GM12878 (cell line): ENCODE results near the gene OR51F1. TPM values are rescaled to one million over a fixed set of nuclear protein-coding genes. Genes with fewer than 3 reads are reported as not detected.

Experiments
- ATAC-seq: fragments of 200-7000 bp; cut with Tn5 transposase; 3 replicates; pipeline ENCODE4 v1.9.1; 2020; ENCODE audit warnings: mild to moderate bottlenecking, moderate library complexity
- BruUV-seq: library from RNA; stranded (reverse); fragments of 400-500 nt; replicated peaks from 2 replicates; lab custom pipeline; 2021; lab: Mats Ljungman, UMichigan
- CTCF ChIA-PET: fragments of 300-600 bp; sonication (Branson Sonifier 250); formaldehyde crosslinking; extraction: SDS; loops from one replicate; lab custom pipeline; 2021; ENCODE audit warnings: inconsistent platforms; lab: Yijun Ruan, JAX
- POLR2A ChIA-PET: fragments of 350-600 bp; formaldehyde crosslinking; extraction: SDS; loops from one replicate; lab custom pipeline; 2021; ENCODE audit warnings: inconsistent platforms; lab: Charles Lee
- RAD21 ChIA-PET: fragments of 300-600 bp; sonication (Branson Sonifier 250); formaldehyde crosslinking; loops from one replicate; lab custom pipeline; 2023; ENCODE audit warnings: antibody characterized with exemption; ENCODE audit not compliant: unreplicated experiment; lab: Charles Lee
- SMC1A ChIA-PET: fragments of 300-600 bp; sonication (Branson Sonifier 250); formaldehyde crosslinking; loops from one replicate; lab custom pipeline; 2023; ENCODE audit not compliant: unreplicated experiment, uncharacterized antibody; lab: Charles Lee
- DNase-seq: peaks from one replicate; pipeline ENCODE4 v3.0.0-alpha.2; 2011; ENCODE audit warnings: low read depth, low spot score
- FAIRE-seq: peaks from 3 replicates; lab custom pipeline; 2011; peaks lifted over from hg19 to GRCh38; lab: Jason Lieb, UNC
- H2AFZ ChIP-seq: 2 replicates; pipeline ENCODE4 v1.6.0; 2011; ENCODE audit warnings: low read depth, low read length, control low read depth; ENCODE audit not compliant: control insufficient read depth
- H3K27ac ChIP-seq: 2 replicates; pipeline ENCODE4 v1.5.1; 2011; ENCODE audit warnings: control low read depth; ENCODE audit not compliant: control insufficient read depth, insufficient read depth
- H3K27me3 ChIP-seq, 2 experiments: replicated peaks in 1 of 2; 2 replicates each; pipeline versions ENCODE4 v1.6.0 to v1.6.1; 2011; ENCODE audit warnings: low read length in 1 of 2; ENCODE audit not compliant: control insufficient read depth in 2 of 2, insufficient read depth in 2 of 2
- H3K36me3 ChIP-seq, 2 experiments: 2 replicates each; pipeline ENCODE4 v1.5.1; 2011; ENCODE audit warnings: low read length in 1 of 2; ENCODE audit not compliant: control insufficient read depth in 2 of 2, insufficient read depth in 2 of 2
- H3K4me1 ChIP-seq: 2 replicates; pipeline ENCODE4 v1.6.1; 2011; ENCODE audit warnings: mild to moderate bottlenecking, low read length, moderate library complexity, mixed read lengths; ENCODE audit not compliant: control insufficient read depth, insufficient read depth
- H3K4me2 ChIP-seq: 2 replicates; pipeline ENCODE4 v1.6.0; 2011; ENCODE audit warnings: control low read depth; ENCODE audit not compliant: control insufficient read depth, insufficient read depth
- H3K4me3 ChIP-seq: fragments of 200-600 bp; sonication (generic); 2 replicates; pipeline ENCODE4 v1.5.1; 2016
- H3K79me2 ChIP-seq: 2 replicates; pipeline ENCODE4 v1.6.0; 2011; ENCODE audit warnings: low read length; ENCODE audit not compliant: control insufficient read depth, insufficient read depth
- H3K9ac ChIP-seq: 2 replicates; pipeline ENCODE4 v1.8.0; 2011; ENCODE audit warnings: low read length, control low read depth, mixed read lengths; ENCODE audit not compliant: control insufficient read depth, insufficient read depth
- H3K9me3 ChIP-seq: replicated peaks from 3 replicates; pipeline ENCODE4 v1.5.1; 2011; ENCODE audit warnings: mild to moderate bottlenecking, low read length; ENCODE audit not compliant: control insufficient read depth, insufficient read depth
- H4K20me1 ChIP-seq: 2 replicates; pipeline ENCODE4 v1.6.0; 2011; ENCODE audit not compliant: control insufficient read depth, insufficient read depth
- BACH1 ChIP-seq: fragments of 450-650 bp; IDR thresholded peaks from 2 replicates; pipeline ENCODE4 v1.6.1; 2017; ENCODE audit warnings: mild to moderate bottlenecking, borderline replicate concordance
- CBFB ChIP-seq: IDR thresholded peaks from 2 replicates; pipeline ENCODE4 v1.6.1; 2016; ENCODE audit warnings: antibody characterized with exemption, low read depth
- CREM ChIP-seq: IDR thresholded peaks from 2 replicates; pipeline ENCODE4 v1.6.1; 2014; ENCODE audit warnings: antibody characterized with exemption, low read depth
- MEF2B ChIP-seq: fragments of 450-650 bp; IDR thresholded peaks from 2 replicates; pipeline ENCODE4 v1.6.1; 2018; ENCODE audit warnings: mild to moderate bottlenecking, moderate library complexity; ENCODE audit not compliant: partially characterized antibody, poor library complexity, severe bottlenecking
- POU2F2 ChIP-seq: IDR thresholded peaks from 3 replicates; pipeline ENCODE4 v1.6.1; 2011; ENCODE audit warnings: low read depth, mild to moderate bottlenecking, low read length, borderline replicate concordance
- RCOR1 ChIP-seq: conservative IDR thresholded peaks from 2 replicates; pipeline ENCODE4 v1.6.1; 2012; ENCODE audit warnings: low read depth, low read length, improper control_type of control experiment
- SIN3A ChIP-seq: IDR thresholded peaks from 2 replicates; pipeline ENCODE4 v1.6.1; 2012; ENCODE audit warnings: low read depth, low read length, improper control_type of control experiment
- STAT3 ChIP-seq: IDR thresholded peaks from 2 replicates; pipeline ENCODE4 v1.6.1; 2011; ENCODE audit warnings: low read depth, low read length, improper control_type of control experiment
- ZSCAN29 ChIP-seq: fragments of 450-650 bp; IDR thresholded peaks from 2 replicates; pipeline ENCODE4 v1.6.1; 2017; ENCODE audit warnings: mild to moderate bottlenecking, moderate library complexity
- WGBS: methylation state at CpG from one replicate; pipeline ENCODE4 v1.1.6; 2016; ENCODE audit warnings: low lambda C conversion rate; ENCODE audit not compliant: insufficient replicate concordance, insufficient coverage; ENCODE audit errors: missing lambda C conversion rate; 5-methylcytosine and 5-hydroxymethylcytosine counted together
- in situ Hi-C: fragments of 300-500 bp; cut with MboI; formaldehyde crosslinking; loops from 9 replicates; pipeline ENCODE4 v1.14.3; 2018; ENCODE audit warnings: mixed read lengths
- intact Hi-C: fragments of 100-400 bp; cut with micrococcal nuclease; formaldehyde crosslinking; loops from one replicate; pipeline ENCODE4 v1.14.2; 2022; ENCODE audit not compliant: unreplicated experiment
- polyA plus RNA-seq, 11 experiments: library from polyadenylated mRNA; depleted of rRNA in 4 of 11; unstranded in 6 of 11; stranded (reverse) in 5 of 11; fragments of >200 nt; fragmentation: Nextera tagmentation in 4 of 11; fragmentation: Illumina TruSeq in 1 of 11; extraction: Ambion mirVana in 4 of 11; extraction: Trizol in 1 of 11; gene quantifications; 1 replicate in 1 of 11; 2 replicates in 10 of 11; pipeline versions ENCODE4 v1.2.1 to v1.2.3, GENCODE V29; 2011 to 2016; ENCODE audit warnings: inconsistent platforms in 2 of 11, missing spikeins in 2 of 11, low read depth in 1 of 11
- total RNA-seq, 4 experiments: library from RNA; depleted of rRNA in 3 of 4; stranded (reverse); fragments of >200 nt in 3 of 4; fragmentation: Illumina TruSeq in 1 of 4; extraction: Trizol in 1 of 4; gene quantifications; 2 replicates each; pipeline versions ENCODE4 v1.2.1 to v1.2.3, GENCODE V29; 2013 to 2021
- TF ChIP-seq, protein P1 (sequence below): fragments of 450-650 bp; conservative IDR thresholded peaks from 2 replicates; pipeline ENCODE4 v1.6.1; 2017; ENCODE audit warnings: mild to moderate bottlenecking, moderate library complexity
- TF ChIP-seq, protein P2 (sequence below): fragments of 450-650 bp; IDR thresholded peaks from 2 replicates; pipeline ENCODE4 v1.6.1; 2017; ENCODE audit warnings: low read depth, mild to moderate bottlenecking, moderate library complexity

The OR51F1 gene
- total and polyA plus RNA-seq, 10 of the 15 experiments (the other 5 are each of a cell fraction or from before 2014, with no cell fraction given), result not detected

DNA sequence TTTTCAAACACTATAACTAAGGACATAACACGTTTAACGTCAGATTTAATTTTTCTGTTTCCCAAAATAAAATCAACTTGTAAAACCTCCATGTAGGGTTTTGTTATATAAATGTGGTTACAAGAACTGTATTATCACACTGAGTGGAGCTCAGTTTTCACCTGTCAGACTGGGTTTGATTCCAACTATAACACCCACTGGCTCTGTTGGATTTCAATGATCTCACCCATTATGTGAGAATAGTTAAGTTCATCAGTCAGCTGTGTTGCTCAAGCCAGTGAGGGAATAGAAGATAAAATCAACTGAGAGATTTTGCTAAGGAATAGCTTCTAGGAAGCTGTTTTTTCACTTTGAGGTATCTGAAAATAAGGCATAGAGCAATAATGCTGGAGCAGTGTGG is 39.5 kb upstream of the OR51F1 start:
- intact Hi-C loops (no loop called here), in situ Hi-C loops (no loop called here)
- ATAC-seq (no peak), FAIRE-seq (no peak), DNase-seq (no peak)
- BruUV-seq, result no TSS peak
- Histone ChIP-seq H3K9ac (no peak overlapping the region), H3K27me3 (no peaks in the 10 kb centered on the region), H3K36me3 (no peaks in the 10 kb centered on the region), H3K27ac (no peak overlapping the region), H3K4me1 (no peaks in the 10 kb centered on the region), H3K4me2 (no peak overlapping the region), H3K9me3 (no peaks in the 10 kb centered on the region), H3K79me2 (no peaks in the 10 kb centered on the region), H3K4me3 (no peak overlapping the region), H4K20me1 (no peaks in the 10 kb centered on the region), H2AFZ (no peak overlapping the region)
- ChIA-PET SMC1A (no interaction called here), RAD21 (no interaction called here), CTCF (no interaction called here), POLR2A (no interaction called here)
- TF ChIP-seq, protein P1, sequence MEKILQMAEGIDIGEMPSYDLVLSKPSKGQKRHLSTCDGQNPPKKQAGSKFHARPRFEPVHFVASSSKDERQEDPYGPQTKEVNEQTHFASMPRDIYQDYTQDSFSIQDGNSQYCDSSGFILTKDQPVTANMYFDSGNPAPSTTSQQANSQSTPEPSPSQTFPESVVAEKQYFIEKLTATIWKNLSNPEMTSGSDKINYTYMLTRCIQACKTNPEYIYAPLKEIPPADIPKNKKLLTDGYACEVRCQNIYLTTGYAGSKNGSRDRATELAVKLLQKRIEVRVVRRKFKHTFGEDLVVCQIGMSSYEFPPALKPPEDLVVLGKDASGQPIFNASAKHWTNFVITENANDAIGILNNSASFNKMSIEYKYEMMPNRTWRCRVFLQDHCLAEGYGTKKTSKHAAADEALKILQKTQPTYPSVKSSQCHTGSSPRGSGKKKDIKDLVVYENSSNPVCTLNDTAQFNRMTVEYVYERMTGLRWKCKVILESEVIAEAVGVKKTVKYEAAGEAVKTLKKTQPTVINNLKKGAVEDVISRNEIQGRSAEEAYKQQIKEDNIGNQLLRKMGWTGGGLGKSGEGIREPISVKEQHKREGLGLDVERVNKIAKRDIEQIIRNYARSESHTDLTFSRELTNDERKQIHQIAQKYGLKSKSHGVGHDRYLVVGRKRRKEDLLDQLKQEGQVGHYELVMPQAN, result no peak
- TF ChIP-seq, protein P2, sequence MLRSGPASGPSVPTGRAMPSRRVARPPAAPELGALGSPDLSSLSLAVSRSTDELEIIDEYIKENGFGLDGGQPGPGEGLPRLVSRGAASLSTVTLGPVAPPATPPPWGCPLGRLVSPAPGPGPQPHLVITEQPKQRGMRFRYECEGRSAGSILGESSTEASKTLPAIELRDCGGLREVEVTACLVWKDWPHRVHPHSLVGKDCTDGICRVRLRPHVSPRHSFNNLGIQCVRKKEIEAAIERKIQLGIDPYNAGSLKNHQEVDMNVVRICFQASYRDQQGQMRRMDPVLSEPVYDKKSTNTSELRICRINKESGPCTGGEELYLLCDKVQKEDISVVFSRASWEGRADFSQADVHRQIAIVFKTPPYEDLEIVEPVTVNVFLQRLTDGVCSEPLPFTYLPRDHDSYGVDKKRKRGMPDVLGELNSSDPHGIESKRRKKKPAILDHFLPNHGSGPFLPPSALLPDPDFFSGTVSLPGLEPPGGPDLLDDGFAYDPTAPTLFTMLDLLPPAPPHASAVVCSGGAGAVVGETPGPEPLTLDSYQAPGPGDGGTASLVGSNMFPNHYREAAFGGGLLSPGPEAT, result no peak
- TF ChIP-seq SIN3A, result no peak
- no peak for TF ChIP-seq CBFB
- TF ChIP-seq ZSCAN29, result no peak
- no peak for TF ChIP-seq MEF2B
- TF ChIP-seq BACH1, result no peak
- TF ChIP-seq STAT3, result no peak
- no peak for TF ChIP-seq RCOR1
- no peak for TF ChIP-seq CREM
- no peak for TF ChIP-seq POU2F2
- WGBS, result 79% methylated on average over 2 of the region's 2 CpGs
